Breast epithelium (tissue), 3 donors: Measurements from ENCODE around the gene SLC25A19.

Experiments used
- POLR2A ChIP-seq: fragments of 450-650 bp; IDR thresholded peaks from one replicate; pipeline ENCODE4 v1.6.1; 2016; ENCODE audit warnings: antibody characterized with exemption, mild to moderate bottlenecking, moderate library complexity
- POLR2AphosphoS5 ChIP-seq, 3 donors: sonication (generic); formaldehyde crosslinking; IDR thresholded peaks; one replicate each; pipeline ENCODE4 v1.6.1; 2017; ENCODE audit warnings: antibody characterized with exemption in 3 of 3
- TF ChIP-seq, protein P1 (sequence below), 3 donors: fragments of 450-650 bp; IDR thresholded peaks; one replicate each; pipeline ENCODE4 v1.5.1; 2016 to 2017; ENCODE audit warnings: antibody characterized with exemption in 3 of 3, mild to moderate bottlenecking in 3 of 3, moderate library complexity in 3 of 3

DNA sequence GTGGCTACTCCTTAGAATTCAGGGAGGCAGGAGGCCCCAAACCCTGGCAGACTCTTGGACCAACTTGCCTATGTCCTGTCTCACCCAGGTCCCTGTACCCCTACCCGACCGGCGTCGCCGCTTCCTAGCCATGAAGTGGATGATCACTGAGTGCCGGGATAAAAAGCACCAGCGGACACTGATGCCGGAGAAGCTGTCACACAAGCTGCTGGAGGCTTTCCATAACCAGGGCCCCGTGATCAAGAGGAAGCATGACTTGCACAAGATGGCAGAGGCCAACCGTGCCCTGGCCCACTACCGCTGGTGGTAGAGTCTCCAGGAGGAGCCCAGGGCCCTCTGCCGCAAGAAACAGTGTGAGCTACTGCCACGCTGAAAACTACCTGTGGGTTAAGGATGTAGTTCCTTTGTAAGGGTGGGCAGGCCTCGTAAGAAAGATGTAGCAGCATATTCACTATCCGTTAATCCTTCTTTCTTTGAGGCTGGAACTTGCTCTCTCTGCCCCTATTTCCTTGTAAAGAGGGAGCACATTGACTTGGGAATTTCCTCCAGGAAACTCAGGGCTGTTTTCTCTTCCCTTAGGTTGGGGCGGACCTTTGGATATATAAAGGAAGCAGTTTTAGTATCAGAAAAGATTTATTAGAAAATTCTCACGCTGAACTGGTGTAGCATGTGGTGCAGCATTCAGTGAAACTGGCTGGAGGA lies 23.5 kb downstream of the SLC25A19 start:
- TF ChIP-seq POLR2A = no peak
- TF ChIP-seq, protein P1, sequence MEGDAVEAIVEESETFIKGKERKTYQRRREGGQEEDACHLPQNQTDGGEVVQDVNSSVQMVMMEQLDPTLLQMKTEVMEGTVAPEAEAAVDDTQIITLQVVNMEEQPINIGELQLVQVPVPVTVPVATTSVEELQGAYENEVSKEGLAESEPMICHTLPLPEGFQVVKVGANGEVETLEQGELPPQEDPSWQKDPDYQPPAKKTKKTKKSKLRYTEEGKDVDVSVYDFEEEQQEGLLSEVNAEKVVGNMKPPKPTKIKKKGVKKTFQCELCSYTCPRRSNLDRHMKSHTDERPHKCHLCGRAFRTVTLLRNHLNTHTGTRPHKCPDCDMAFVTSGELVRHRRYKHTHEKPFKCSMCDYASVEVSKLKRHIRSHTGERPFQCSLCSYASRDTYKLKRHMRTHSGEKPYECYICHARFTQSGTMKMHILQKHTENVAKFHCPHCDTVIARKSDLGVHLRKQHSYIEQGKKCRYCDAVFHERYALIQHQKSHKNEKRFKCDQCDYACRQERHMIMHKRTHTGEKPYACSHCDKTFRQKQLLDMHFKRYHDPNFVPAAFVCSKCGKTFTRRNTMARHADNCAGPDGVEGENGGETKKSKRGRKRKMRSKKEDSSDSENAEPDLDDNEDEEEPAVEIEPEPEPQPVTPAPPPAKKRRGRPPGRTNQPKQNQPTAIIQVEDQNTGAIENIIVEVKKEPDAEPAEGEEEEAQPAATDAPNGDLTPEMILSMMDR (IDR thresholded peaks at IDR 0.05) = no peak
- TF ChIP-seq POLR2AphosphoS5 (IDR thresholded peaks at IDR 0.05) = no peak
